Measurements from ENCODE around the gene TRAK2. TPM values are rescaled to one million over a fixed set of nuclear protein-coding genes. Genes with fewer than 3 reads are reported as not detected.

TRAK2 gene
- total RNA-seq, 1 experiment from 2014 or later, result 11.5 TPM

- no peak overlapping the region for H3K27ac Mint-ChIP-seq (ENCODE audit: low read depth, unreplicated experiment)
- POLR2A ChIA-PET, result no interaction called here
- no peak for DNase-seq (ENCODE audit: unreplicated experiment)
- intact Hi-C loops (cut with micrococcal nuclease), result no loop called here
- no peaks in the 10 kb centered on the region for H3K27me3 Mint-ChIP-seq (ENCODE audit: insufficient read depth, unreplicated experiment)
- peaks cover 10% of the 10 kb centered on the region for H3K4me1 Mint-ChIP-seq (ENCODE audit: insufficient read depth, unreplicated experiment)
- CTCF ChIA-PET, result interaction anchor here (0.9 kb wide), 1 partner anchor 99 kb away, joined by 3 read pairs; no protein-coding TSS in a partner anchor
- BruUV-seq (replicated peaks), result no TSS peak
- H3K4me3 Mint-ChIP-seq (ENCODE audit: unreplicated experiment), result no peak overlapping the region
- H3K9me3 Mint-ChIP-seq (ENCODE audit: unreplicated experiment), result no peaks in the 10 kb centered on the region
- TF ChIP-seq, protein P1, sequence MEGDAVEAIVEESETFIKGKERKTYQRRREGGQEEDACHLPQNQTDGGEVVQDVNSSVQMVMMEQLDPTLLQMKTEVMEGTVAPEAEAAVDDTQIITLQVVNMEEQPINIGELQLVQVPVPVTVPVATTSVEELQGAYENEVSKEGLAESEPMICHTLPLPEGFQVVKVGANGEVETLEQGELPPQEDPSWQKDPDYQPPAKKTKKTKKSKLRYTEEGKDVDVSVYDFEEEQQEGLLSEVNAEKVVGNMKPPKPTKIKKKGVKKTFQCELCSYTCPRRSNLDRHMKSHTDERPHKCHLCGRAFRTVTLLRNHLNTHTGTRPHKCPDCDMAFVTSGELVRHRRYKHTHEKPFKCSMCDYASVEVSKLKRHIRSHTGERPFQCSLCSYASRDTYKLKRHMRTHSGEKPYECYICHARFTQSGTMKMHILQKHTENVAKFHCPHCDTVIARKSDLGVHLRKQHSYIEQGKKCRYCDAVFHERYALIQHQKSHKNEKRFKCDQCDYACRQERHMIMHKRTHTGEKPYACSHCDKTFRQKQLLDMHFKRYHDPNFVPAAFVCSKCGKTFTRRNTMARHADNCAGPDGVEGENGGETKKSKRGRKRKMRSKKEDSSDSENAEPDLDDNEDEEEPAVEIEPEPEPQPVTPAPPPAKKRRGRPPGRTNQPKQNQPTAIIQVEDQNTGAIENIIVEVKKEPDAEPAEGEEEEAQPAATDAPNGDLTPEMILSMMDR (IDR thresholded peaks at IDR 0.05; ENCODE audit: unreplicated experiment), result no peak
- H3K36me3 Mint-ChIP-seq (ENCODE audit: insufficient read depth, unreplicated experiment), result peaks cover 12% of the 10 kb centered on the region
Measured at GRCh38 chr2:201360256-201360655, 91.0 kb downstream of the TRAK2 start.

- Mint-ChIP-seq H3K27me3 (ENCODE audit: insufficient read depth, unreplicated experiment) (no peaks in the 10 kb centered on the region), H3K4me1 (ENCODE audit: insufficient read depth, unreplicated experiment) (peaks cover 10% of the 10 kb centered on the region), H3K9me3 (ENCODE audit: unreplicated experiment) (no peaks in the 10 kb centered on the region), H3K4me3 (ENCODE audit: unreplicated experiment) (no peak overlapping the region), H3K27ac (ENCODE audit: low read depth, unreplicated experiment) (no peak overlapping the region), H3K36me3 (ENCODE audit: insufficient read depth, unreplicated experiment) (peaks cover 9% of the 10 kb centered on the region)
- POLR2A ChIA-PET, result no interaction called here
- intact Hi-C loops (cut with micrococcal nuclease), result no loop called here
- DNase-seq (ENCODE audit: unreplicated experiment), result peak; percentile 92
- TF ChIP-seq, protein P1 (IDR thresholded peaks at IDR 0.05; ENCODE audit: unreplicated experiment), result no peak
- BruUV-seq (replicated peaks), result no TSS peak
- CTCF ChIA-PET, result no interaction called here
Measured at GRCh38 chr2:201358684-201359083, 92.6 kb downstream of the TRAK2 start.

DNA sequence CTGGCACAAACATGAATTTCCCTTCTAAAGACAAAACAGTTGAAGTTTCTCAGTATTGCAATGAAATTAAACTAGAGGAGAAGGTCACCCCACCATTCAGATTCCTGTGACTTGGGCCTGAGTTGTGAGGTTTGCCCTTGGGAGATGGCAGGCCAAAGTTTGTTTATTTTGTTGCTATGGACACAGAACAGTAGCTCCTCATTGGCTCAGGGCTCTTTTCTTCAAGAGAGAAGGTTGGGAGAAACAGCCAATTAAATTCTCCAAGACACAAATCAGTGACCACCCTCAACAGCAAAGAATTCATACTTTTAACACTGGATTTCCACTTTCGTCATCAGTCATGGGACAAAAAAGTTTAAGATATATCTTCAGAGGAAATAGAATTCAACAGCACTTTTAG, 94.0 kb downstream of the TRAK2 start, which contains the start of gene FLACC1:
FLACC1 (minus strand) TSS at position 125 of the 400 bp plus-strand sequence. CDS start 5,941 bp downstream, outside the sequence.
- Mint-ChIP-seq H3K9me3 (ENCODE audit: unreplicated experiment) (no peaks in the 10 kb centered on the region), H3K36me3 (ENCODE audit: insufficient read depth, unreplicated experiment) (peaks cover 7% of the 10 kb centered on the region), H3K4me3 (ENCODE audit: unreplicated experiment) (no peak within 1 kb of the TSS), H3K27ac (ENCODE audit: low read depth, unreplicated experiment) (no peak within 1 kb of the TSS), H3K27me3 (ENCODE audit: insufficient read depth, unreplicated experiment) (no peaks in the 10 kb centered on the region), H3K4me1 (ENCODE audit: insufficient read depth, unreplicated experiment) (peaks cover 10% of the 10 kb centered on the region)
- ChIA-PET CTCF (no interaction called here), POLR2A (no interaction called here)
- intact Hi-C loops (cut with micrococcal nuclease), result no loop called here
- TF ChIP-seq, protein P1 (IDR thresholded peaks at IDR 0.05; ENCODE audit: unreplicated experiment), result no peak
- peak; percentile 29 for DNase-seq (ENCODE audit: unreplicated experiment)
- no TSS peak for BruUV-seq (replicated peaks)

DNA sequence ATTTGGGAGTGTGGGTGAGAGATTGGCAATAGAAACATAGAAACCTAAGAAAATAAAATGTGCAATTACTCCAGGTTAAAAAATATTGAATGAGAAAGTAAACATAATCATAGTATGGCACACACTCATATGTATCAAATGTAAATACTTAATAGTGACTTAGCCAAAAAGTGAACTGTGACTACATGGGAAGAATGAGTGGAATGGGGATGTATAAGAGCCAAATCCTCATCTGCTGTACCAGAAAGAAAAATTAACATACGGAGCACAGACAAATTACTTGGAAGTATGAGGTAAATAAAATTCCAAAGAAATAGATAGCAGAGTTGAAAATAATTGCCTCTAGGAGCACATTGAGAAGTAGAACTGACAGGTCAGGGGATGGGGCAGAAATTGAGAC, 98.1 kb downstream of the TRAK2 start:
- TF ChIP-seq, protein P1 (IDR thresholded peaks at IDR 0.05; ENCODE audit: unreplicated experiment), result no peak
- no peaks in the 10 kb centered on the region for H3K9me3 Mint-ChIP-seq (ENCODE audit: unreplicated experiment)
- no peak for DNase-seq (ENCODE audit: unreplicated experiment)
- no peak overlapping the region for H3K4me3 Mint-ChIP-seq (ENCODE audit: unreplicated experiment)
- intact Hi-C loops (cut with micrococcal nuclease), result no loop called here
- no peaks in the 10 kb centered on the region for H3K27me3 Mint-ChIP-seq (ENCODE audit: insufficient read depth, unreplicated experiment)
- no TSS peak for BruUV-seq (replicated peaks)
- no peaks in the 10 kb centered on the region for H3K4me1 Mint-ChIP-seq (ENCODE audit: insufficient read depth, unreplicated experiment)
- no peaks in the 10 kb centered on the region for H3K36me3 Mint-ChIP-seq (ENCODE audit: insufficient read depth, unreplicated experiment)
- CTCF ChIA-PET, result no interaction called here
- POLR2A ChIA-PET, result no interaction called here
- no peak overlapping the region for H3K27ac Mint-ChIP-seq (ENCODE audit: low read depth, unreplicated experiment)
